H1 (cell line): ENCODE results near the gene FAM177A1. TPM values are rescaled to one million over a fixed set of nuclear protein-coding genes. Genes with fewer than 3 reads are reported as not detected.
"Not testable (repeated sequence)": the region's sequence is repeated elsewhere in the genome, so short reads cannot be mapped to it uniquely, and the experiment has no call there.

Experiments
- CTCF ChIA-PET: fragments of 300-600 bp; sonication (Branson Sonifier 250); formaldehyde crosslinking; loops from one replicate; lab custom pipeline; 2021; ENCODE audit not compliant: partially characterized antibody; lab: Charles Lee
- POLR2A ChIA-PET: fragments of 300-600 bp; sonication (Branson Sonifier 250); formaldehyde crosslinking; loops from one replicate; lab custom pipeline; 2021; ENCODE audit warnings: inconsistent platforms; ENCODE audit not compliant: partially characterized antibody; lab: Charles Lee
- DNase-seq, 2 experiments: peaks; one replicate each; pipeline versions ENCODE4 v3.0.0 to v3.0.0-alpha.2; 2010 to 2022; ENCODE audit warnings: low spot score in 2 of 2, low read depth in 1 of 2, mixed read lengths in 1 of 2
- FAIRE-seq: peaks from 2 replicates; lab custom pipeline; 2011; peaks lifted over from hg19 to GRCh38; lab: Jason Lieb, UNC
- H2AFZ ChIP-seq: 2 replicates; pipeline ENCODE4 v1.8.1; 2012; ENCODE audit warnings: low read length, inconsistent platforms
- H2AK5ac ChIP-seq: 2 replicates; pipeline ENCODE4 v1.6.1; 2013; ENCODE audit warnings: low read depth, low read length
- H2BK120ac ChIP-seq: replicated peaks from 2 replicates; pipeline ENCODE3; 2013; ENCODE audit warnings: low read depth, low read length, inconsistent platforms
- H2BK12ac ChIP-seq: 2 replicates; pipeline ENCODE4 v1.6.1; 2013; ENCODE audit warnings: low read depth, low read length
- H2BK15ac ChIP-seq: 2 replicates; pipeline ENCODE4 v1.6.1; 2013; ENCODE audit warnings: low read length
- H2BK20ac ChIP-seq: 2 replicates; pipeline ENCODE4 v1.6.1; 2013; ENCODE audit warnings: low read length
- H2BK5ac ChIP-seq: 2 replicates; pipeline ENCODE4 v1.6.1; 2013; ENCODE audit warnings: low read depth, low read length
- H3K14ac ChIP-seq: 2 replicates; pipeline ENCODE4 v1.6.1; 2013; ENCODE audit warnings: inconsistent platforms; ENCODE audit not compliant: insufficient read length
- H3K18ac ChIP-seq: 2 replicates; pipeline ENCODE4 v1.6.1; 2013; ENCODE audit warnings: low read length; ENCODE audit errors: extremely low read depth
- H3K23ac ChIP-seq: 2 replicates; pipeline ENCODE4 v1.6.1; 2013; ENCODE audit warnings: inconsistent platforms; ENCODE audit not compliant: insufficient read length
- H3K23me2 ChIP-seq: 2 replicates; pipeline ENCODE4 v1.6.1; 2013; ENCODE audit warnings: low read depth, low read length
- H3K27ac ChIP-seq: 2 replicates; pipeline ENCODE4 v1.6.1; 2011; ENCODE audit warnings: low read depth, low read length, inconsistent platforms
- H3K27me3 ChIP-seq, 4 experiments: replicated peaks in 1 of 4; 1 replicate in 1 of 4; 2 replicates in 3 of 4; pipeline versions ENCODE4 v1.6.1 to v1.8.1; 2011 to 2013; ENCODE audit warnings: low read length in 3 of 4, mild to moderate bottlenecking in 3 of 4, inconsistent platforms in 2 of 4, mixed read lengths in 2 of 4, moderate library complexity in 1 of 4; ENCODE audit not compliant: control insufficient read depth in 3 of 4, insufficient read depth in 3 of 4; ENCODE audit errors: extremely low read depth in 1 of 4
- H3K36me3 ChIP-seq, 4 experiments: 2 replicates each; pipeline versions ENCODE4 v1.6.1 to v1.8.1; 2011 to 2013; ENCODE audit warnings: mild to moderate bottlenecking in 4 of 4, low read length in 3 of 4, moderate library complexity in 2 of 4, control low read depth in 1 of 4, inconsistent platforms in 1 of 4; ENCODE audit not compliant: insufficient read depth in 4 of 4, control insufficient read depth in 2 of 4
- H3K4ac ChIP-seq: replicated peaks from 2 replicates; pipeline ENCODE3; 2013; ENCODE audit warnings: low read length, low read depth, mixed read lengths, inconsistent platforms; ENCODE audit not compliant: insufficient read length
- H3K4me1 ChIP-seq, 4 experiments: replicated peaks in 1 of 4; 1 replicate in 1 of 4; 2 replicates in 3 of 4; pipeline versions ENCODE4 v1.6.1 to v1.8.1; 2011 to 2013; ENCODE audit warnings: low read length in 3 of 4, inconsistent platforms in 2 of 4, mixed read lengths in 1 of 4; ENCODE audit not compliant: insufficient read depth in 4 of 4, control insufficient read depth in 3 of 4
- H3K4me2 ChIP-seq, 2 experiments: 2 replicates each; pipeline versions ENCODE4 v1.6.1 to v1.8.1; 2011 to 2013; ENCODE audit warnings: low read depth in 2 of 2, low read length in 2 of 2, control low read depth in 1 of 2, inconsistent platforms in 1 of 2, mild to moderate bottlenecking in 1 of 2; ENCODE audit not compliant: insufficient read depth in 1 of 2
- H3K4me3 ChIP-seq, 4 experiments: fragments of 200-600, 300-600 bp in 1 of 4; sonication (generic), shearing (Covaris generic), sonication (Bioruptor Twin) in 1 of 4; 2 replicates each; pipeline versions ENCODE4 v1.5.1 to v1.8.1; 2011 to 2016; ENCODE audit warnings: low read length in 4 of 4, low read depth in 3 of 4, control low read depth in 2 of 4, inconsistent platforms in 2 of 4, mild to moderate bottlenecking in 2 of 4, mixed read lengths in 1 of 4, moderate library complexity in 1 of 4; ENCODE audit not compliant: insufficient read depth in 2 of 4; ENCODE audit errors: extremely low read depth in 1 of 4
- H3K56ac ChIP-seq: replicated peaks from 2 replicates; pipeline ENCODE3; 2013; ENCODE audit warnings: low read depth, mild to moderate bottlenecking, mixed read lengths, low read length, inconsistent platforms; ENCODE audit not compliant: insufficient read length
- H3K79me1 ChIP-seq: 2 replicates; pipeline ENCODE4 v1.6.1; 2013; ENCODE audit warnings: low read depth, low read length, control low read depth
- H3K79me2 ChIP-seq, 2 experiments: 2 replicates each; pipeline versions ENCODE4 v1.6.1 to v1.8.1; 2012 to 2013; ENCODE audit warnings: low read length in 2 of 2, mild to moderate bottlenecking in 2 of 2, inconsistent platforms in 1 of 2; ENCODE audit not compliant: insufficient read depth in 2 of 2, control insufficient read depth in 1 of 2
- H3K9ac ChIP-seq, 4 experiments: replicated peaks in 1 of 4; 1 replicate in 1 of 4; 2 replicates in 3 of 4; pipeline versions ENCODE4 v1.6.1 to v1.8.1; 2011 to 2013; ENCODE audit warnings: low read depth in 3 of 4, low read length in 3 of 4, control low read depth in 2 of 4, mild to moderate bottlenecking in 2 of 4, moderate library complexity in 2 of 4, inconsistent platforms in 1 of 4; ENCODE audit errors: extremely low read depth in 1 of 4
- H3K9me3 ChIP-seq, 2 experiments: 2 replicates each; pipeline versions ENCODE4 v1.6.1 to v1.8.1; 2012 to 2013; ENCODE audit warnings: mild to moderate bottlenecking in 2 of 2, moderate library complexity in 2 of 2, control low read depth in 1 of 2, inconsistent platforms in 1 of 2, low read depth in 1 of 2, low read length in 1 of 2, mixed read lengths in 1 of 2; ENCODE audit not compliant: insufficient read depth in 2 of 2
- H4K20me1 ChIP-seq, 2 experiments: replicated peaks in 1 of 2; 2 replicates each; pipeline versions ENCODE3 to v1.8.1; 2011 to 2013; ENCODE audit warnings: inconsistent platforms in 2 of 2, low read length in 2 of 2, mild to moderate bottlenecking in 1 of 2; ENCODE audit not compliant: insufficient read depth in 2 of 2, control insufficient read depth in 1 of 2
- H4K5ac ChIP-seq: 2 replicates; pipeline ENCODE4 v1.6.1; 2013; ENCODE audit warnings: low read length, low read depth, mixed read lengths, inconsistent platforms; ENCODE audit not compliant: insufficient read length
- H4K8ac ChIP-seq: 2 replicates; pipeline ENCODE4 v1.8.0; 2013; ENCODE audit warnings: mild to moderate bottlenecking, moderate library complexity, low read length, inconsistent platforms; ENCODE audit not compliant: insufficient read depth; ENCODE audit errors: extremely low read depth
- H4K91ac ChIP-seq: replicated peaks from 2 replicates; pipeline ENCODE3; 2013; ENCODE audit warnings: low read length, mixed read lengths, inconsistent platforms; ENCODE audit not compliant: insufficient read length
- WGBS, 2 experiments: shearing (Covaris generic) in 1 of 2; methylation state at CpG; one replicate each; pipeline versions ENCODE4 v1.1.6 to v1.1.7; 2013 to 2015; ENCODE audit warnings: low lambda C conversion rate in 2 of 2, mixed read lengths in 2 of 2, inconsistent platforms in 1 of 2, low coverage in 1 of 2, missing lambda C conversion rate in 1 of 2; ENCODE audit not compliant: insufficient replicate concordance in 2 of 2, insufficient coverage in 1 of 2, insufficient read length in 1 of 2; ENCODE audit errors: extremely low coverage in 1 of 2, missing lambda C conversion rate in 1 of 2; 5-methylcytosine and 5-hydroxymethylcytosine counted together
- polyA plus RNA-seq, 7 experiments: library from polyadenylated mRNA; depleted of rRNA in 3 of 7; stranded (reverse) in 5 of 7; unstranded in 2 of 7; fragments of >200 nt in 5 of 7; fragments of 200-250 nt in 2 of 7; gene quantifications; 1 replicate in 5 of 7; 2 replicates in 1 of 7; 4 replicates in 1 of 7; pipeline versions ENCODE4 v1.2.1 to v1.2.3, GENCODE V29; 2011 to 2013; ENCODE audit warnings: missing spikeins in 2 of 7, mixed read lengths in 2 of 7
- total RNA-seq: library from RNA; stranded (reverse); fragmentation: NEBNext Ultra II Directional; extraction: Animal tissue kit (Norgen Biotek cat#: 25700); gene quantifications from 2 replicates; pipeline ENCODE4 v1.2.1, GENCODE V29; 2021

FAM177A1 gene
- total and polyA plus RNA-seq, 2 of the 8 experiments (the other 6 are each of a cell fraction or from before 2014, with no cell fraction given): 11.3 to 34.0 TPM

DNA sequence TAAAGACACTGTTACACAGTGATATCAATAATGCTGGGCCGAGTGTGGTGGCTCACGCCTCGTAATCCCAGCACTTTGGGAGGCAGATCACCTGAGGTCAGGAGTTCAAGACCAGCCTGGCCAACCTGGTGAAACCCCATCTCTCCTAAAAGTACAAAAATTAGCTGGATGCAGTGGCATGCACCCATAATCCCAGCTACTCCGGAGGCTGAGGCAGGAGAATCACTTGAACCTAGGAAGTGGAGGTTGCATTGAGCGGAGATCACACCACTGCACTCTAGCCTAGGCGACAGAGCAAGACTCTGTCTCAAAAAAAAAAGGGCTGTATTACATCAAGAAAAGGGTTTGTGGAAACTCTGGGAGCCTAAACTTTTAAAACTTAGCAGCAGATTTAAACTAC, 48.6 kb downstream of the FAM177A1 start:
- not testable (repeated sequence) for H3K23me2 ChIP-seq, H4K8ac ChIP-seq, H3K79me1 ChIP-seq, H3K4ac ChIP-seq, H3K4me1 ChIP-seq, H3K4me2 ChIP-seq, H3K56ac ChIP-seq, FAIRE-seq, H3K27me3 ChIP-seq, H3K14ac ChIP-seq, H3K18ac ChIP-seq, H2AFZ ChIP-seq, H2AK5ac ChIP-seq, H2BK120ac ChIP-seq, H3K9ac ChIP-seq, H4K20me1 ChIP-seq, H3K4me3 ChIP-seq, H2BK20ac ChIP-seq, H3K79me2 ChIP-seq, H4K91ac ChIP-seq, H2BK15ac ChIP-seq, H4K5ac ChIP-seq, H2BK12ac ChIP-seq, DNase-seq, H3K9me3 ChIP-seq, H3K27ac ChIP-seq, H3K23ac ChIP-seq, H2BK5ac ChIP-seq
- H3K36me3 ChIP-seq: peaks cover 0 to 27% (median 10%) of the 10 kb centered on the region in 4 experiments; a peak in 7 of 8 replicates
- 94% methylated on average over 6 of the region's 6 CpGs; no CpG with 5 or more reads in 1 of the 2 experiments for WGBS, 2 experiments
- ChIA-PET POLR2A (interaction anchor here (0.5 to 1.5 kb wide), 4 partner anchors 8 to 375 kb away, joined by 3 read pairs; partner anchors contain the start of gene FAM177A1), CTCF (interaction anchor here (1.2 kb wide), 1 partner anchor 20 kb away, joined by 3 read pairs; no protein-coding TSS in a partner anchor)
